ENCODE measurements around the gene STOML2. TPM values are rescaled to one million over a fixed set of nuclear protein-coding genes. Genes with fewer than 3 reads are reported as not detected.

The STOML2 gene
- total RNA-seq, 1 donor from 2014 or later = 248 TPM

- Histone ChIP-seq H3K4me3 (ENCODE audit: low read depth, low read length) (no peak overlapping the region), H3K27me3 (ENCODE audit: control insufficient read depth, insufficient read depth, low read length) (no peaks in the 10 kb centered on the region), H3K36me3 (ENCODE audit: control insufficient read depth, insufficient read depth, low read length) (peaks cover 13% of the 10 kb centered on the region)
- FAIRE-seq = no peak
- DNase-seq (ENCODE audit: low read depth) = no peak
- TF ChIP-seq, protein P1, sequence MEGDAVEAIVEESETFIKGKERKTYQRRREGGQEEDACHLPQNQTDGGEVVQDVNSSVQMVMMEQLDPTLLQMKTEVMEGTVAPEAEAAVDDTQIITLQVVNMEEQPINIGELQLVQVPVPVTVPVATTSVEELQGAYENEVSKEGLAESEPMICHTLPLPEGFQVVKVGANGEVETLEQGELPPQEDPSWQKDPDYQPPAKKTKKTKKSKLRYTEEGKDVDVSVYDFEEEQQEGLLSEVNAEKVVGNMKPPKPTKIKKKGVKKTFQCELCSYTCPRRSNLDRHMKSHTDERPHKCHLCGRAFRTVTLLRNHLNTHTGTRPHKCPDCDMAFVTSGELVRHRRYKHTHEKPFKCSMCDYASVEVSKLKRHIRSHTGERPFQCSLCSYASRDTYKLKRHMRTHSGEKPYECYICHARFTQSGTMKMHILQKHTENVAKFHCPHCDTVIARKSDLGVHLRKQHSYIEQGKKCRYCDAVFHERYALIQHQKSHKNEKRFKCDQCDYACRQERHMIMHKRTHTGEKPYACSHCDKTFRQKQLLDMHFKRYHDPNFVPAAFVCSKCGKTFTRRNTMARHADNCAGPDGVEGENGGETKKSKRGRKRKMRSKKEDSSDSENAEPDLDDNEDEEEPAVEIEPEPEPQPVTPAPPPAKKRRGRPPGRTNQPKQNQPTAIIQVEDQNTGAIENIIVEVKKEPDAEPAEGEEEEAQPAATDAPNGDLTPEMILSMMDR (IDR thresholded peaks at IDR 0.05; ENCODE audit: insufficient read depth, low read length, severe bottlenecking) = no peak
These were observed 1.7 kb upstream of the STOML2 start for GRCh38 chr9:35104586-35104985.

GRCh38 chr9:35103660-35104191 is 795 bp upstream of the STOML2 start:
- Histone ChIP-seq H3K27me3 (ENCODE audit: control insufficient read depth, insufficient read depth, low read length) (no peaks in the 10 kb centered on the region), H3K36me3 (ENCODE audit: control insufficient read depth, insufficient read depth, low read length) (peaks cover 13% of the 10 kb centered on the region), H3K4me3 (ENCODE audit: low read depth, low read length) (peak overlapping the region; percentile 62)
- FAIRE-seq (no peak), DNase-seq (ENCODE audit: low read depth) (no peak)
- TF ChIP-seq, protein P1 (IDR thresholded peaks at IDR 0.05; ENCODE audit: insufficient read depth, low read length, severe bottlenecking) = no peak

DNA sequence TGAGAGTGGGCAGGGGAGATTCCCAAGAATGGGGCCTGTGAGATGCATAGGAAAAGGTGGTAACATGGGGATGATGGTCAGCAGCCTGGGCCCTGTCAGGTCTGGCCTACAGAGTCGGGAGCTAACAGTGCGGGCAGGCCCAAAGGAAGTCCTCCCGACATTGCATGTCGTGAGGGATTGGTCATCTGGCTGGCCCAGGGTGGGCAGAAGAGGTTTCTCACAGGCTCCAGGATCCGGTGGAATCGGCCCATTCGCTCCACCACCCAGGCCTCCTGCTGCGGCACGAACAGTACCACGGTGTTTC is 514 bp downstream of the STOML2 start:
- Histone ChIP-seq H3K27me3 (ENCODE audit: control insufficient read depth, insufficient read depth, low read length) (no peaks in the 10 kb centered on the region), H3K36me3 (ENCODE audit: control insufficient read depth, insufficient read depth, low read length) (peaks cover 11% of the 10 kb centered on the region), H3K4me3 (ENCODE audit: low read depth, low read length) (peak overlapping the region; percentile 62)
- DNase-seq (ENCODE audit: low read depth) = no peak
- no peak for FAIRE-seq
- TF ChIP-seq, protein P1 (IDR thresholded peaks at IDR 0.05; ENCODE audit: insufficient read depth, low read length, severe bottlenecking) = no peak

DNA sequence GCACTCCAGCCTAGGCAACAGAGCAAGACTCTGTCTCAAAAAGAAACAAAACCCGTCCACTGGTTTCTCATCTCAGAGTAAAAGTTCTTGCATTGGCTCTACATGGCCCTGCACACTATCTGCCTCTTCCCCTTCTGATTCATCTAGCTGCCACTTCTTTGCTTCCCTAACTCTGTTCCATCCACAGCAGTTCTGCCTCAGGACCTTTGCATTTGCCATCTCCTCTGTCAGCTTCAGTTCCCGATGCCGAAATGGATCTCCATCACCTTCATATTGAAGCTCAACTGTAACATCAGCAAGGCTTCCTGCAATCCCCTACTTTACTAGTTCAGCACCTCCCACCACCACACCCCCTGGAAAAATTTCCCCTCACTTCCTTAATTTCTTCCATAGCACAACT is 5.4 kb downstream of the STOML2 start:
- H3K4me3 ChIP-seq (ENCODE audit: low read depth, low read length) = no peak overlapping the region
- TF ChIP-seq, protein P1 (IDR thresholded peaks at IDR 0.05; ENCODE audit: insufficient read depth, low read length, severe bottlenecking) = no peak
- DNase-seq (ENCODE audit: low read depth) (no peak), FAIRE-seq (peak; percentile 32)
- H3K27me3 ChIP-seq (ENCODE audit: control insufficient read depth, insufficient read depth, low read length) = no peaks in the 10 kb centered on the region
- peaks cover 17% of the 10 kb centered on the region for H3K36me3 ChIP-seq (ENCODE audit: control insufficient read depth, insufficient read depth, low read length)

- DNase-seq (ENCODE audit: low read depth) (peak; percentile 73), FAIRE-seq (no peak)
- peak within 1 kb of the TSS; percentile 98 for H3K4me3 ChIP-seq (ENCODE audit: low read depth, low read length)
- TF ChIP-seq, protein P1 (IDR thresholded peaks at IDR 0.05; ENCODE audit: insufficient read depth, low read length, severe bottlenecking) = peak; percentile 98
- H3K36me3 ChIP-seq (ENCODE audit: control insufficient read depth, insufficient read depth, low read length) = peaks cover 23% of the 10 kb centered on the region
- no peaks in the 10 kb centered on the region for H3K27me3 ChIP-seq (ENCODE audit: control insufficient read depth, insufficient read depth, low read length)
These were observed 6.7 kb downstream of the STOML2 start, which contains the start of gene PIGO for GRCh38 chr9:35096035-35096849. TSS of gene PIGO (minus strand) at chr9:35096591. CDS start at chr9:35095565, 1,026 bp downstream.
